HEK293 (cell line): ENCODE measurements around the gene GIT1.

Experiments used
- CTCF ChIA-PET: fragments of 350-600 bp; formaldehyde crosslinking; extraction: SDS; loops from one replicate; lab custom pipeline; 2021; ENCODE audit warnings: antibody characterized with exemption; lab: Yijun Ruan, JAX
- POLR2A ChIA-PET: fragments of 300-600 bp; formaldehyde crosslinking; extraction: SDS; loops from one replicate; lab custom pipeline; 2020; ENCODE audit warnings: antibody characterized with exemption, inconsistent platforms; lab: Yijun Ruan, JAX
- H3K27ac ChIP-seq: fragments of 200-500 bp; sonication (Bioruptor generic); 2 replicates; pipeline ENCODE4 v1.5.1; 2014; ENCODE audit warnings: low read depth, low read length, control low read depth, inconsistent platforms; ENCODE audit errors: extremely low read depth
- H3K36me3 ChIP-seq, 2 experiments: fragments of 200-500 bp in 1 of 2; sonication (Bioruptor generic) in 1 of 2; 1 replicate in 1 of 2; 2 replicates in 1 of 2; pipeline ENCODE4 v1.5.1; 2014 to 2017; ENCODE audit warnings: inconsistent platforms in 2 of 2, low read length in 2 of 2; ENCODE audit not compliant: control insufficient read depth in 2 of 2, insufficient read depth in 1 of 2
- H3K4me1 ChIP-seq: fragments of 200-500 bp; sonication (Bioruptor generic); 2 replicates; pipeline ENCODE4 v1.5.1; 2014; ENCODE audit warnings: mild to moderate bottlenecking, low read length, inconsistent platforms; ENCODE audit not compliant: control insufficient read depth, insufficient read depth
- H3K4me3 ChIP-seq: 2 replicates; pipeline ENCODE4 v1.5.1; 2011; ENCODE audit warnings: low read depth, mild to moderate bottlenecking, control low read depth, low read length, moderate library complexity
- H3K9me3 ChIP-seq: fragments of 200-500 bp; sonication (Bioruptor generic); 2 replicates; pipeline ENCODE4 v1.5.1; 2014; ENCODE audit warnings: low read depth, low read length, inconsistent platforms; ENCODE audit not compliant: control insufficient read depth, insufficient read depth
- GLI2 ChIP-seq: fragments of 450-650 bp; formaldehyde crosslinking; IDR thresholded peaks from 2 replicates; pipeline ENCODE4; 2017; ENCODE audit warnings: missing biosample characterization, missing genetic modification characterization, low read depth, borderline replicate concordance
- KLF10 ChIP-seq: fragments of 450-650 bp; IDR thresholded peaks from 2 replicates; pipeline ENCODE4 v1.5.1; 2018; ENCODE audit warnings: missing biosample characterization, mild to moderate bottlenecking, missing genetic modification characterization
- KLF7 ChIP-seq: fragments of 450-650 bp; formaldehyde crosslinking; IDR thresholded peaks from 2 replicates; pipeline ENCODE4 v1.5.1; 2016; ENCODE audit warnings: missing biosample characterization, missing genetic modification characterization, borderline replicate concordance
- OSR2 ChIP-seq: fragments of 450-650 bp; formaldehyde crosslinking; IDR thresholded peaks from 2 replicates; pipeline ENCODE4 v1.5.1; 2016; ENCODE audit warnings: missing biosample characterization, missing genetic modification characterization
- PRDM6 ChIP-seq: fragments of 450-650 bp; formaldehyde crosslinking; IDR thresholded peaks from 2 replicates; pipeline ENCODE4 v1.5.1; 2017; ENCODE audit warnings: missing biosample characterization, missing genetic modification characterization
- ZBTB17 ChIP-seq: fragments of 450-650 bp; formaldehyde crosslinking; IDR thresholded peaks from 2 replicates; pipeline ENCODE4 v1.5.1; 2016; ENCODE audit warnings: missing biosample characterization, missing genetic modification characterization
- ZBTB8A ChIP-seq: fragments of 450-650 bp; formaldehyde crosslinking; IDR thresholded peaks from 2 replicates; pipeline ENCODE4 v1.5.1; 2016; ENCODE audit warnings: missing biosample characterization, missing genetic modification characterization
- ZNF10 ChIP-seq: fragments of 450-650 bp; formaldehyde crosslinking; IDR thresholded peaks from 2 replicates; pipeline ENCODE4 v1.5.1; 2017; ENCODE audit warnings: missing biosample characterization, missing genetic modification characterization
- ZNF239 ChIP-seq: fragments of 450-650 bp; formaldehyde crosslinking; IDR thresholded peaks from 2 replicates; pipeline ENCODE4 v1.5.1; 2016; ENCODE audit warnings: missing biosample characterization, missing genetic modification characterization
- ZNF266 ChIP-seq: fragments of 450-650 bp; formaldehyde crosslinking; IDR thresholded peaks from 2 replicates; pipeline ENCODE4 v1.5.1; 2016; ENCODE audit warnings: missing biosample characterization, missing genetic modification characterization, low read depth
- TF ChIP-seq, protein P1 (sequence below): fragments of 450-650 bp; formaldehyde crosslinking; IDR thresholded peaks from 2 replicates; pipeline ENCODE4 v1.5.1; 2016; ENCODE audit warnings: missing biosample characterization, missing genetic modification characterization
- TF ChIP-seq, protein P2 (sequence below): fragments of 450-650 bp; formaldehyde crosslinking; IDR thresholded peaks from 2 replicates; pipeline ENCODE4 v1.5.1; 2016; ENCODE audit warnings: missing biosample characterization, missing genetic modification characterization
- TF ChIP-seq, protein P3 (sequence below): fragments of 450-650 bp; formaldehyde crosslinking; IDR thresholded peaks from 2 replicates; pipeline ENCODE4 v1.5.1; 2016; ENCODE audit warnings: missing biosample characterization, missing genetic modification characterization, borderline replicate concordance
- TF ChIP-seq, protein P4 (sequence below): fragments of 450-650 bp; formaldehyde crosslinking; IDR thresholded peaks from 2 replicates; pipeline ENCODE4 v1.5.1; 2016; ENCODE audit warnings: missing biosample characterization, missing genetic modification characterization
- TF ChIP-seq, protein P5 (sequence below): fragments of 450-650 bp; formaldehyde crosslinking; IDR thresholded peaks from 2 replicates; pipeline ENCODE4 v1.5.1; 2017; ENCODE audit warnings: missing biosample characterization, missing genetic modification characterization

Gene GIT1

DNA sequence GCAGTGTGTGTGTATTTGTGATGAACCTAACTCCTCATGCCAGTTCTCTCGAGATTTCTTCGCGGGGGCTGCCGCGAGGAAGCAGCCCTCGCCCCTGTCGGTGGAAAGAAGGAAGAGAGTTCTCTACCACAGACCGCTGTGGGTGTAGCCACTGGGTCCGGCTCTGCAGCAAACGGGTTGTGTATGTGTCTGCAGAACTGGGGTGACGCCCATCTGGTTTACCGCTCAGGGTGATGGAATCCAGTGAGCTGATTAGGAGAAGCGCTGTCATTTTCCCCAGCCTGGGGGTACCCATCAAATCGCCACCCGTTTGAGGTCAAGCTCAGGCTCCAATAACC lies 25.6 kb upstream of the GIT1 start:
- Histone ChIP-seq H3K4me1 (no peaks in the 10 kb centered on the region), H3K9me3 (no peaks in the 10 kb centered on the region), H3K36me3 (peaks cover 0 to 36% of the 10 kb centered on the region in 2 experiments; a peak in 1 of 3 replicates), H3K27ac (no peak overlapping the region), H3K4me3 (no peak overlapping the region)
- no peak for TF ChIP-seq KLF10
- no peak for TF ChIP-seq KLF7 (tag by site-specific recombination)
- TF ChIP-seq, protein P1, sequence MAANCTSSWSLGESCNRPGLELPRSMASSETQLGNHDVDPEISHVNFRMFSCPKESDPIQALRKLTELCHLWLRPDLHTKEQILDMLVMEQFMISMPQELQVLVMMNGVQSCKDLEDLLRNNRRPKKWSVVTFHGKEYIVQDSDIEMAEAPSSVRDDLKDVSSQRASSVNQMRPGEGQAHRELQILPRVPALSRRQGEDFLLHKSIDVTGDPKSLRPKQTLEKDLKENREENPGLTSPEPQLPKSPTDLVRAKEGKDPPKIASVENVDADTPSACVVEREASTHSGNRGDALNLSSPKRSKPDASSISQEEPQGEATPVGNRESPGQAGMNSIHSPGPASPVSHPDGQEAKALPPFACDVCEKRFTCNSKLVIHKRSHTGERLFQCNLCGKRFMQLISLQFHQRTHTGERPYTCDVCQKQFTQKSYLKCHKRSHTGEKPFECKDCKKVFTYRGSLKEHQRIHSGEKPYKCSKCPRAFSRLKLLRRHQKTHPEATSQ = no peak
- TF ChIP-seq PRDM6 (tag by site-specific recombination) = no peak
- TF ChIP-seq ZBTB17 (tag by site-specific recombination) = no peak
- no peak for TF ChIP-seq ZBTB8A (tag by site-specific recombination)
- TF ChIP-seq, protein P2, sequence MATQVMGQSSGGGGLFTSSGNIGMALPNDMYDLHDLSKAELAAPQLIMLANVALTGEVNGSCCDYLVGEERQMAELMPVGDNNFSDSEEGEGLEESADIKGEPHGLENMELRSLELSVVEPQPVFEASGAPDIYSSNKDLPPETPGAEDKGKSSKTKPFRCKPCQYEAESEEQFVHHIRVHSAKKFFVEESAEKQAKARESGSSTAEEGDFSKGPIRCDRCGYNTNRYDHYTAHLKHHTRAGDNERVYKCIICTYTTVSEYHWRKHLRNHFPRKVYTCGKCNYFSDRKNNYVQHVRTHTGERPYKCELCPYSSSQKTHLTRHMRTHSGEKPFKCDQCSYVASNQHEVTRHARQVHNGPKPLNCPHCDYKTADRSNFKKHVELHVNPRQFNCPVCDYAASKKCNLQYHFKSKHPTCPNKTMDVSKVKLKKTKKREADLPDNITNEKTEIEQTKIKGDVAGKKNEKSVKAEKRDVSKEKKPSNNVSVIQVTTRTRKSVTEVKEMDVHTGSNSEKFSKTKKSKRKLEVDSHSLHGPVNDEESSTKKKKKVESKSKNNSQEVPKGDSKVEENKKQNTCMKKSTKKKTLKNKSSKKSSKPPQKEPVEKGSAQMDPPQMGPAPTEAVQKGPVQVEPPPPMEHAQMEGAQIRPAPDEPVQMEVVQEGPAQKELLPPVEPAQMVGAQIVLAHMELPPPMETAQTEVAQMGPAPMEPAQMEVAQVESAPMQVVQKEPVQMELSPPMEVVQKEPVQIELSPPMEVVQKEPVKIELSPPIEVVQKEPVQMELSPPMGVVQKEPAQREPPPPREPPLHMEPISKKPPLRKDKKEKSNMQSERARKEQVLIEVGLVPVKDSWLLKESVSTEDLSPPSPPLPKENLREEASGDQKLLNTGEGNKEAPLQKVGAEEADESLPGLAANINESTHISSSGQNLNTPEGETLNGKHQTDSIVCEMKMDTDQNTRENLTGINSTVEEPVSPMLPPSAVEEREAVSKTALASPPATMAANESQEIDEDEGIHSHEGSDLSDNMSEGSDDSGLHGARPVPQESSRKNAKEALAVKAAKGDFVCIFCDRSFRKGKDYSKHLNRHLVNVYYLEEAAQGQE (tag by site-specific recombination) = no peak
- TF ChIP-seq, protein P3, sequence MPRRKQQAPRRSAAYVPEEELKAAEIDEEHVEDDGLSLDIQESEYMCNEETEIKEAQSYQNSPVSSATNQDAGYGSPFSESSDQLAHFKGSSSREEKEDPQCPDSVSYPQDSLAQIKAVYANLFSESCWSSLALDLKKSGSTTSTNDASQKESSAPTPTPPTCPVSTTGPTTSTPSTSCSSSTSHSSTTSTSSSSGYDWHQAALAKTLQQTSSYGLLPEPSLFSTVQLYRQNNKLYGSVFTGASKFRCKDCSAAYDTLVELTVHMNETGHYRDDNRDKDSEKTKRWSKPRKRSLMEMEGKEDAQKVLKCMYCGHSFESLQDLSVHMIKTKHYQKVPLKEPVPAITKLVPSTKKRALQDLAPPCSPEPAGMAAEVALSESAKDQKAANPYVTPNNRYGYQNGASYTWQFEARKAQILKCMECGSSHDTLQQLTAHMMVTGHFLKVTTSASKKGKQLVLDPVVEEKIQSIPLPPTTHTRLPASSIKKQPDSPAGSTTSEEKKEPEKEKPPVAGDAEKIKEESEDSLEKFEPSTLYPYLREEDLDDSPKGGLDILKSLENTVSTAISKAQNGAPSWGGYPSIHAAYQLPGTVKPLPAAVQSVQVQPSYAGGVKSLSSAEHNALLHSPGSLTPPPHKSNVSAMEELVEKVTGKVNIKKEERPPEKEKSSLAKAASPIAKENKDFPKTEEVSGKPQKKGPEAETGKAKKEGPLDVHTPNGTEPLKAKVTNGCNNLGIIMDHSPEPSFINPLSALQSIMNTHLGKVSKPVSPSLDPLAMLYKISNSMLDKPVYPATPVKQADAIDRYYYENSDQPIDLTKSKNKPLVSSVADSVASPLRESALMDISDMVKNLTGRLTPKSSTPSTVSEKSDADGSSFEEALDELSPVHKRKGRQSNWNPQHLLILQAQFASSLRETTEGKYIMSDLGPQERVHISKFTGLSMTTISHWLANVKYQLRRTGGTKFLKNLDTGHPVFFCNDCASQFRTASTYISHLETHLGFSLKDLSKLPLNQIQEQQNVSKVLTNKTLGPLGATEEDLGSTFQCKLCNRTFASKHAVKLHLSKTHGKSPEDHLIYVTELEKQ (tag by site-specific recombination) = no peak
- no peak for TF ChIP-seq GLI2 (tag by site-specific recombination)
- no peak for TF ChIP-seq ZNF266 (tag by site-specific recombination)
- no peak for TF ChIP-seq ZNF239 (tag by site-specific recombination)
- TF ChIP-seq, protein P4, sequence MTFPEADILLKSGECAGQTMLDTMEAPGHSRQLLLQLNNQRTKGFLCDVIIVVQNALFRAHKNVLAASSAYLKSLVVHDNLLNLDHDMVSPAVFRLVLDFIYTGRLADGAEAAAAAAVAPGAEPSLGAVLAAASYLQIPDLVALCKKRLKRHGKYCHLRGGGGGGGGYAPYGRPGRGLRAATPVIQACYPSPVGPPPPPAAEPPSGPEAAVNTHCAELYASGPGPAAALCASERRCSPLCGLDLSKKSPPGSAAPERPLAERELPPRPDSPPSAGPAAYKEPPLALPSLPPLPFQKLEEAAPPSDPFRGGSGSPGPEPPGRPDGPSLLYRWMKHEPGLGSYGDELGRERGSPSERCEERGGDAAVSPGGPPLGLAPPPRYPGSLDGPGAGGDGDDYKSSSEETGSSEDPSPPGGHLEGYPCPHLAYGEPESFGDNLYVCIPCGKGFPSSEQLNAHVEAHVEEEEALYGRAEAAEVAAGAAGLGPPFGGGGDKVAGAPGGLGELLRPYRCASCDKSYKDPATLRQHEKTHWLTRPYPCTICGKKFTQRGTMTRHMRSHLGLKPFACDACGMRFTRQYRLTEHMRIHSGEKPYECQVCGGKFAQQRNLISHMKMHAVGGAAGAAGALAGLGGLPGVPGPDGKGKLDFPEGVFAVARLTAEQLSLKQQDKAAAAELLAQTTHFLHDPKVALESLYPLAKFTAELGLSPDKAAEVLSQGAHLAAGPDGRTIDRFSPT = no peak
- TF ChIP-seq, protein P5, sequence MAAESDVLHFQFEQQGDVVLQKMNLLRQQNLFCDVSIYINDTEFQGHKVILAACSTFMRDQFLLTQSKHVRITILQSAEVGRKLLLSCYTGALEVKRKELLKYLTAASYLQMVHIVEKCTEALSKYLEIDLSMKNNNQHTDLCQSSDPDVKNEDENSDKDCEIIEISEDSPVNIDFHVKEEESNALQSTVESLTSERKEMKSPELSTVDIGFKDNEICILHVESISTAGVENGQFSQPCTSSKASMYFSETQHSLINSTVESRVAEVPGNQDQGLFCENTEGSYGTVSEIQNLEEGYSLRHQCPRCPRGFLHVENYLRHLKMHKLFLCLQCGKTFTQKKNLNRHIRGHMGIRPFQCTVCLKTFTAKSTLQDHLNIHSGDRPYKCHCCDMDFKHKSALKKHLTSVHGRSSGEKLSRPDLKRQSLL (tag by site-specific recombination) = no peak
- TF ChIP-seq ZNF10 (tag by site-specific recombination) = no peak
- no peak for TF ChIP-seq OSR2 (tag by site-specific recombination)
- ChIA-PET POLR2A (interaction anchor here (0.8 kb wide), 1 partner anchor 40 kb away, joined by 3 read pairs; no protein-coding TSS in a partner anchor), CTCF (interaction anchor here (1.0 to 1.4 kb wide), 3 partner anchors 10 to 23 kb away, joined by 3 to 5 read pairs (median 5); no protein-coding TSS in a partner anchor)
